ENCODE data around the gene CFAP410. TPM values are rescaled to one million over a fixed set of nuclear protein-coding genes. Genes with fewer than 3 reads are reported as not detected.

Gene CFAP410
- polyA plus RNA-seq, 1 of the 3 experiments (the other 2 are of a cell fraction): 18.0 TPM

- 92% methylated on average over 9 of the region's 19 CpGs for WGBS (ENCODE audit: low lambda C conversion rate)
Measured at GRCh38 chr21:44317241-44317782, 21.9 kb downstream of the CFAP410 start.

DNA sequence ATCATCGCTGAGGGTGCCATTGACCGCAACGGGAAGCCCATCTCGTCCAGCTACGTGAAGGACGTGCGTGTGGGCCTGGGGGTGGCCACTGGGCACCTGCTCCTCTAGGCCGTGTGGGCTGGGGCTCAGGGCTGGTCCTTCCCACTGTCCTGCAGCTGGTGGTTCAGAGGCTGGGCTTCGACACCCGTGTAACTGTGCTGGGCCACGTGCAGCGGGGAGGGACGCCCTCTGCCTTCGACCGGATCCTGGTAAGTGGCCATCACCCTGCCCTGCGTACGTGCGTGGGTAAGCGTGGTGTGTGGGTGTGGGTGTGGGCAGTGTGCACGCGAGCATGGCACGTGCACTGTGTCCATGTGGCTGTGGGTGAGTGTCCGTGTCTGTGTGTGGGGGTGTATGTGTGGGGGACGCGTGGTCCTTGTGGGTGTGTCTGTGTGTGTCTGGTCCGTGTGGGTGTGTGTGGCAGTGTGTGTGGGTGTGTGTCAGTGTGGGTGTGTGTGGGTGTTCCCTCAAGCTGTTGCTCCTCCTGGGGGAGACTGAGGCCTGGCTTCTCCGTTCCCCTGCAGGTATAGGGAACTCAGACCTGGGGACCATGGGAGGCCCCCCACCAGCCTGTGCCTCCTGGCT lies 22.8 kb downstream of the CFAP410 start:
- DNase-seq: no peak
- ChIA-PET POLR2A (no interaction called here), CTCF (interaction anchor here (0.5 to 2.5 kb wide), 3 partner anchors 12 to 594 kb away, joined by 3 to 11 read pairs (median 6); no protein-coding TSS in a partner anchor)
- Histone ChIP-seq H3K79me2 (ENCODE audit: insufficient read depth) (no peaks in the 10 kb centered on the region), H4K20me1 (ENCODE audit: insufficient read depth) (no peaks in the 10 kb centered on the region), H3K4me2 (no peak overlapping the region), H3K27ac (ENCODE audit: low read depth in 2 of 2, low read length in 1 of 2) (no peak overlapping the region), H3K4me3 (ENCODE audit: low read depth in 2 of 2, low read length in 1 of 2) (no peak overlapping the region), H3K9ac (no peak overlapping the region), H2AFZ (ENCODE audit: low read depth) (no peak overlapping the region), H3K9me2 (no peaks in the 10 kb centered on the region), H3K27me3 (ENCODE audit: insufficient read depth) (no peaks in the 10 kb centered on the region), H3F3A (replicated peaks; ENCODE audit: insufficient read depth) (no peaks in the 10 kb centered on the region), H3K36me3 (replicated peaks in 1 of 2; ENCODE audit: control insufficient read depth in 1 of 2, insufficient read depth in 2 of 2, low read length in 1 of 2) (peaks cover 0 to 43% of the 10 kb centered on the region in 2 experiments), H3K9me3 (no peaks in the 10 kb centered on the region), H3K4me1 (ENCODE audit: control insufficient read depth in 1 of 2, insufficient read depth in 2 of 2, low read depth in 1 of 2, low read length in 1 of 2) (no peaks in the 10 kb centered on the region)
- 99% methylated on average over 24 of the region's 27 CpGs for WGBS (ENCODE audit: low lambda C conversion rate)
- TF ChIP-seq GABPA (IDR thresholded peaks at IDR 0.05; ENCODE audit: low read depth) (no peak), FOXJ3 (CRISPR knock-in tag; IDR thresholded peaks at IDR 0.05) (no peak), GATA2 (CRISPR knock-in tag; IDR thresholded peaks at IDR 0.05) (no peak), RXRA (IDR thresholded peaks at IDR 0.05; ENCODE audit: borderline replicate concordance, low read depth) (no peak), TAF1 (IDR thresholded peaks at IDR 0.05; ENCODE audit: borderline replicate concordance, low read depth, low read length) (no peak), FOSL2 (IDR thresholded peaks at IDR 0.05; ENCODE audit: borderline replicate concordance, low read depth) (no peak), TEAD4 (IDR thresholded peaks at IDR 0.05; ENCODE audit: borderline replicate concordance, insufficient read depth) (no peak), FOXM1 (IDR thresholded peaks at IDR 0.05; ENCODE audit: low read depth) (no peak), RFX5 (IDR thresholded peaks at IDR 0.05; ENCODE audit: low read length) (no peak)
- TF ChIP-seq, protein P1, sequence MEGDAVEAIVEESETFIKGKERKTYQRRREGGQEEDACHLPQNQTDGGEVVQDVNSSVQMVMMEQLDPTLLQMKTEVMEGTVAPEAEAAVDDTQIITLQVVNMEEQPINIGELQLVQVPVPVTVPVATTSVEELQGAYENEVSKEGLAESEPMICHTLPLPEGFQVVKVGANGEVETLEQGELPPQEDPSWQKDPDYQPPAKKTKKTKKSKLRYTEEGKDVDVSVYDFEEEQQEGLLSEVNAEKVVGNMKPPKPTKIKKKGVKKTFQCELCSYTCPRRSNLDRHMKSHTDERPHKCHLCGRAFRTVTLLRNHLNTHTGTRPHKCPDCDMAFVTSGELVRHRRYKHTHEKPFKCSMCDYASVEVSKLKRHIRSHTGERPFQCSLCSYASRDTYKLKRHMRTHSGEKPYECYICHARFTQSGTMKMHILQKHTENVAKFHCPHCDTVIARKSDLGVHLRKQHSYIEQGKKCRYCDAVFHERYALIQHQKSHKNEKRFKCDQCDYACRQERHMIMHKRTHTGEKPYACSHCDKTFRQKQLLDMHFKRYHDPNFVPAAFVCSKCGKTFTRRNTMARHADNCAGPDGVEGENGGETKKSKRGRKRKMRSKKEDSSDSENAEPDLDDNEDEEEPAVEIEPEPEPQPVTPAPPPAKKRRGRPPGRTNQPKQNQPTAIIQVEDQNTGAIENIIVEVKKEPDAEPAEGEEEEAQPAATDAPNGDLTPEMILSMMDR (IDR thresholded peaks at IDR 0.05): no peak

More at GRCh38 chr21:44317241-44317782, 21.9 kb downstream of the CFAP410 start:
- no peak overlapping the region for H3K4me3 ChIP-seq (ENCODE audit: low read depth in 2 of 2, low read length in 1 of 2)
- no peaks in the 10 kb centered on the region for H3K79me2 ChIP-seq (ENCODE audit: insufficient read depth)
- H3K9me2 ChIP-seq: no peaks in the 10 kb centered on the region
- no peak overlapping the region for H3K27ac ChIP-seq (ENCODE audit: low read depth in 2 of 2, low read length in 1 of 2)
- no peaks in the 10 kb centered on the region for H3F3A ChIP-seq (replicated peaks; ENCODE audit: insufficient read depth)
- no peak overlapping the region for H3K4me2 ChIP-seq
- peaks cover 0 to 46% of the 10 kb centered on the region in 2 experiments for H3K36me3 ChIP-seq (replicated peaks in 1 of 2; ENCODE audit: control insufficient read depth in 1 of 2, insufficient read depth in 2 of 2, low read length in 1 of 2)
- TF ChIP-seq NRF1 (IDR thresholded peaks at IDR 0.05; ENCODE audit: low read depth, low read length) (no peak), GATA2 (CRISPR knock-in tag; IDR thresholded peaks at IDR 0.05) (no peak), FOXM1 (IDR thresholded peaks at IDR 0.05; ENCODE audit: low read depth) (no peak), IRF3 (IDR thresholded peaks at IDR 0.05; ENCODE audit: low read depth, low read length) (no peak), ELF1 (IDR thresholded peaks at IDR 0.05) (no peak), GABPA (IDR thresholded peaks at IDR 0.05; ENCODE audit: low read depth) (no peak), TCF12 (IDR thresholded peaks at IDR 0.05) (no peak), TAF1 (IDR thresholded peaks at IDR 0.05; ENCODE audit: borderline replicate concordance, low read depth, low read length) (no peak), JUND (IDR thresholded peaks at IDR 0.05) (no peak), RAD21 (IDR thresholded peaks at IDR 0.05; ENCODE audit: low read length) (no peak), USF2 (IDR thresholded peaks at IDR 0.05; ENCODE audit: borderline replicate concordance, low read depth, low read length) (no peak), MEF2A (IDR thresholded peaks at IDR 0.05; ENCODE audit: borderline replicate concordance, low read depth) (no peak), POLR2AphosphoS5 (IDR thresholded peaks at IDR 0.05; ENCODE audit: low read depth, low read length) (no peak), EZH2phosphoT487 (IDR thresholded peaks at IDR 0.05; ENCODE audit: borderline replicate concordance, low read depth) (no peak), RCOR1 (IDR thresholded peaks at IDR 0.05; ENCODE audit: low read length) (no peak), TEAD4 (IDR thresholded peaks at IDR 0.05; ENCODE audit: borderline replicate concordance, insufficient read depth) (no peak), USF1 (IDR thresholded peaks at IDR 0.05; ENCODE audit: borderline replicate concordance, low read depth) (no peak)
- no peak overlapping the region for H2AFZ ChIP-seq (ENCODE audit: low read depth)
- DNase-seq: no peak
- H4K20me1 ChIP-seq (ENCODE audit: insufficient read depth): no peaks in the 10 kb centered on the region
- ChIA-PET CTCF (interaction anchor here (2.5 kb wide), 1 partner anchor 13 kb away, joined by 11 read pairs; no protein-coding TSS in a partner anchor), POLR2A (no interaction called here)
- H3K27me3 ChIP-seq (ENCODE audit: insufficient read depth): no peaks in the 10 kb centered on the region
- H3K4me1 ChIP-seq (ENCODE audit: control insufficient read depth in 1 of 2, insufficient read depth in 2 of 2, low read depth in 1 of 2, low read length in 1 of 2): no peaks in the 10 kb centered on the region
- H3K9ac ChIP-seq: no peak overlapping the region
- H3K9me3 ChIP-seq: no peaks in the 10 kb centered on the region
